NB4 (cell line): ENCODE measurements around the gene MPV17L.

ENCODE experiments used
- CTCF ChIP-seq: IDR thresholded peaks from one replicate; pipeline ENCODE4 v1.5.1; 2012; ENCODE audit warnings: low read depth, low read length
- POLR2A ChIP-seq: IDR thresholded peaks from 2 replicates; pipeline ENCODE4 v1.6.1; 2011; ENCODE audit warnings: mild to moderate bottlenecking; ENCODE audit not compliant: insufficient read length; ENCODE audit errors: extremely low read depth

- TF ChIP-seq POLR2A: no peak
- no peak for TF ChIP-seq CTCF
Observed at GRCh38 chr16:15443753-15444152, 48.2 kb downstream of the MPV17L start.
